Hematopoietic multipotent progenitor cell treated with erythropoietin and hydrocortisone succinate and interleukin-3 and kit ligand, for 17 days (in vitro differentiated cells): Measurements from ENCODE around the gene ADD3.
A peak's percentile ranks its signal among the peaks of the same experiment; 100 is the strongest.

Experiments used
- DNase-seq: peaks from one replicate; pipeline ENCODE4 v3.0.0-alpha.2; 2015; ENCODE audit warnings: low spot score

ADD3 gene

DNA sequence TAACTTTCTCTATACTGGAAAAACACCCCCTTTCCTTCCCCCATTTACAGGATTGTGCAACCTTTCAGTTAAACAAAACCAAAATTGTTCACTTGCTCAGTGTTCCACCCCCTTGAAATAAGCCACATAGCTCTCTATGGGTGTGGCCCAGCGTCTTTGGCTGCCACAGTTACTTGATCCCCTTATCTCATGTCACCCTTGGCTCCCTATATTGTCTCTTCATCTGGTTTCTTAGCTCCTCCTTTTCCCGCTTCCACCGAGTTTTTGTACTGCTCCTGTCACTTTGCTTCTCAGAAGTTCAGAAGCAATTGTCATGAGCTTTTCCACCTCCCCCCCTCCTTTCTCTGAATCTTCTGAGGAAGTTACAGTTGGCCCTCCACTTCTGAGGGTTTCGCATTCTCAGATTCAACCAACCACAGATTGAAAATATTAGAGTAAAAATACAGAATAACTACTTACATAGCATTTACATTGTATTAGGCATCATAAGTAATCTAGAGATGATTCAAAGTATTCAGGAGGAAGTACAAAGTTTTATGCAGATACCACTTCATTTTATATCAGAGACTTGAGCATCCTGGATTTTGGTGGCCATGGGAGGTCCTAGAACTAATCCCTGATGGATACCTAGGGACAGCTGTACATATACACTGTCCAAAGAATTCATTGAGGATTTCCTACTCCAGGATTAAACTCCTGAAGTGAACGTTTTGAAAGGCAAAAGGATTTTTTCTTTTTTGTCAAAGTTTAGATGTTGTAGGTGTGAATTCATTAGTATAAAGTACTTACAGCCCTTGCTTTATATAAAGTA lies 60.4 kb downstream of the ADD3 start:
- DNase-seq: no peak

DNA sequence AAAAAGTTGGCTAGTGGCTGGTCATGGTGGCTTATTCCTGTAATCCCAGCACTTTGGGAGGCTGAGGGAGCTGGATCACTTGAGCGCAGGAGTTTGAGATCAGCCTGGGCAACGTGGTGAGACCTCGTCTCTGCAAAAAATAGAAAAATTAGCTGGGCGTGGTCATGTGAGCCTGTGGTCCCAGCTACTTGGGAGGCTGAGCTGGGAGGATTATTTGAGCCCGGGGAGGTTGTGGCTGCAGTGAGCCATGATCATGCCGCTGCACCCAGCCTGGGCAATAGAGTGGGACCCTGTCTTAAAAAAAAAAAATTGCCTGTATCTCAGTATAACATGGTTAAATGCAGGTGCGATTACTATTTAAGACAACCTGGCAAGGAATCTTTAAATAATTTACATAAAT lies 61.0 kb downstream of the ADD3 start:
- no peak for DNase-seq

DNA sequence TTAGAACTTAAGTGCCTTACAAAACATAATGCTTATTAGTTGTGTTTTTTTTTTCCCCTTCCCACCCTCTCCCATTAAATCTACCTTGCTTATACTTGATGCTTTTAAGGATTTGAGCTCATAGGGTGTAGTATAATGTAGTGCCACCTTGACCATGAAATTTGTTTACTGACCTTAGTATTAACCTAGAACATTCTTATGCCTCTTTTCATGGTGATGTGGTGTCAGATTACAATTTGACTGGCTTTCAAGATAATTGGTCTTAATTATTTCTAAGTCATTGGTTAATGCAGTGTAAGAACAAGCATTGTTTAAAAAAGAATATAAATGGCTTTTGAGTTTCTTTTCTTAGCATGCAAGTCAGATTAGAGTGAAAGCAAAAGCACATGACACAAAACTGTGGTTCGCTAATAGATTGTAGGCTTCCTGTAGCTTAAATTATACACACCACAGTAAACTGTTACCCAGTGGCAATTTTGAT lies 61.8 kb downstream of the ADD3 start:
- DNase-seq: no peak

DNA sequence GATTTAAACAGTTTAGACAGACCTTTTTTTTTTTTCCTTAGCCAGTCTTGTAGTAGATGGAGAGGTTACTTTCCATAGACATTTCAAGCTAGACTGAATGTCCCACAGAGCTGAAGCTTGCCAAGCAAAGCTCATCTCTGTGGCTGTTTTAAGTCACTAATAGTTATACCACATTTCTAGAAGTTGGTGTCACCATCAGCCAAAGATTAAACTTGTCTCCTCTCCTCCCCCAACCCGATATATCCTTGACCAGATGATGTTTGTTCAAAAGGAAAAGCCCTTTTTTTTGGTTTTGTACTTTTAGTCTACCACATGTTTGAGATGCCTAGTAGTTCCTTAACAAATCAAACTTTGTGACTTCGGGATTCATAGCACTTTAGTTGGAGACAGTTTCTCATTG lies 66.1 kb downstream of the ADD3 start:
- no peak for DNase-seq

DNA sequence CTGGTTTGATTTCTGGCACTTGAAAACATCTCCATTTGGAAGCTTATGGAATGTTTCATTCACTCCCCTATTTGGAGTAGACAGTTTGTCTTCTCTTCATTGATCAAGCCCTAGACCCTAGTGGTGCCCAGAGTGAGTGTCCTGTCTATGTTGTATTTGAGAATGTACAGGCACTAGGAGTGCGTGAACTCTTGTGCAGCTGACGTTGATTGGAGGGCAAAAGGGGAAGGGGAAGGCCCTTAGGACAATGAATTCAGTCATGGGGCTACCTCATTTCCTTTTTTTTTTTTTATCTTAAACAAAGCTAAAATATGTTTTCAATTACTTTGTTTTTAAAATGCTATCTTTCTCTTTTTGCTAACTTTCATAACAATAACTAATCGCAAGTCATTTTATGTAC lies 66.5 kb downstream of the ADD3 start:
- no peak for DNase-seq

DNA sequence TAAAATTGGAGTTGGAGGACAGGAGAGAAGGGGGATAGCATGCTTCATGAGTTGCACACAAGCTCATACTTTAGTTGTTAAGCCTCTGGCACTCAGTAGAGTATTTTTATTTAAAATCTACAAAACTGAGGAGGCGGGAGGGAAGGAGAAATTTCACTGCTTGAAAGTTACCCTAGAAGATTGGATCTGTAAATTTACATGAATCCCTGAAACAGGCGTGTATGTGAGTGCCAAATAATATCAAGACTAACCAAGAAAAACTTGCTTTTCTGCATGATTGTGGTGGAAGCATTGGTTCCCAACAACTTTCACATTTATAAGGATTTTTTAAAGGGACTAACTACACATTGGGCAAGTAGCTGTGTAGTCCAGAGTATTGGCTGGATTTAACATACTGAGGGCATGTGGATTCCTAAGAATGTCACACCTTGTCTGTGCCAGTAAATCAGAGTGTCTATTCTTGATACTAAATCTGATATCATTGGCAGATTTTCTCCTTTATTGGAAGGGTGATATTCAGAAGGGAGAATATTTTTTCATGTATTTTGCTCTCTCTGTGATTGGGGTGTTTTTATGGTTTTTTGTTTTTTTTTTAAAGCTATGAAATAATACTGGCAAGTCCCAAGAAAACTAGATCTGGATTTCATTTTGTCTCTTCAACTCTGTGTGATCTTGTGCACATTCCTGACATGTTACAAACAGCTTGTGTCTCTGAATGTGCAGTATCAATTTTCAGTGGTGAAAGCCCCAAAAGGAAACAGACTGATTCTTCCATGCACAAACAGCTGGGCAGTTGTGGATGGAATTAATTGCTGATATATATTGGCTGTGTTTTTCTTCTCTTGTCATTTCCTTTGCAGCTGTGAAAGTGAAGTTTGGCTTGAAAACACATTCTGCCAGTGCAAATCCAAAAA lies 67.2 kb downstream of the ADD3 start:
- no peak for DNase-seq

DNA sequence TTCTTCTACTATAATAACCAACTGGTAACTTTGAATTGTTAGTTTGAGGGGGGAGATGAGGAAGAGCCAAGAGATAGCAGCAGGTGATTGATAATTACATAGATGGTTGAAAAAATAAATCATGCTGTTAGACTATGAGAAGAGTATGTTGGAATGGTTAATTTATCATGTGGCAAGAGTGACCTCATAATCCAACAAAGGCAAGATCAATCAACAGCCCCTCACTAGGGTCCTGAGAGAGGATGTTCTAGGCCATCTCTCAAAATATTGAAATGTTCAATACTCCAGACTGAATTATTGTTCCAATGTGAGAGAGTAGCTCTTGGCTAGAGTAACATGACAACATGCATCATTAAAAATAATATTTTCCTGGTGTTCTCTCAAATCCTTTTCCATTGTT lies 67.9 kb downstream of the ADD3 start:
- no peak for DNase-seq

DNA sequence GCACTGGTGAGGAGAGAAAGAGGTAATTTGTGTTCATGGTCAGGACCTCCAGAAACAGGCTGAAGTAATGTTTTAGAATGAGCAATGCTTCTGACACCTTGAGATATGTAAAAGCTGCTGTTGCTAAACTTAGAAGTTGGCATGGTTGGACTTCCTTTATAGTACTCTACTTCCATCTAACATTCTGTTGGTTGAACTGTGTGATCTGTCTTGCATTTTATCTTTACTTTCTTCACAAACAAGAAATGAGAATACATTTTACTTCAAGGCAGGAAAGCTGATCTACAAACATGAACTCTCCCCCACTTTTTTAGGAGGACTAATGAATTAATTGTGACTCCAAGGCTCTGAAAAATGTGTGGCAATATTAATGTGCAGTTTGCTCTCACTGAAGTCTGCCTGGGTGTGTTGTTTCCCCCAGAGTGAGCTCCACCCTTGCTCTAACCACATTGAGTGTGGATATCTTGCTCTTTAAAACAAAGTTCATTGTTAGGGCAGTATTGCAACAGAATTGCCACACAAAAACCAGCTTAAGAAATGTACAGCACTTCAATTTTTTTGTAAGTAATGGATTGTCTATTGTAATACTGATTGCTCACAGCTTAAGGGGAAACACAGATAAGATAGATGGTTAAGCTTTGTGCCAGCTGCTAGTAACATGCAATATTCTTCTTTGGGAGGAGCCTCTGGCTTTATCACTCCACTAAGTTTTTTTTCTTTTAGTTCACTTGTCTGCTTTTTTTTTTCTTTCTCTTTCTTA lies 69.0 kb downstream of the ADD3 start:
- DNase-seq: no peak

DNA sequence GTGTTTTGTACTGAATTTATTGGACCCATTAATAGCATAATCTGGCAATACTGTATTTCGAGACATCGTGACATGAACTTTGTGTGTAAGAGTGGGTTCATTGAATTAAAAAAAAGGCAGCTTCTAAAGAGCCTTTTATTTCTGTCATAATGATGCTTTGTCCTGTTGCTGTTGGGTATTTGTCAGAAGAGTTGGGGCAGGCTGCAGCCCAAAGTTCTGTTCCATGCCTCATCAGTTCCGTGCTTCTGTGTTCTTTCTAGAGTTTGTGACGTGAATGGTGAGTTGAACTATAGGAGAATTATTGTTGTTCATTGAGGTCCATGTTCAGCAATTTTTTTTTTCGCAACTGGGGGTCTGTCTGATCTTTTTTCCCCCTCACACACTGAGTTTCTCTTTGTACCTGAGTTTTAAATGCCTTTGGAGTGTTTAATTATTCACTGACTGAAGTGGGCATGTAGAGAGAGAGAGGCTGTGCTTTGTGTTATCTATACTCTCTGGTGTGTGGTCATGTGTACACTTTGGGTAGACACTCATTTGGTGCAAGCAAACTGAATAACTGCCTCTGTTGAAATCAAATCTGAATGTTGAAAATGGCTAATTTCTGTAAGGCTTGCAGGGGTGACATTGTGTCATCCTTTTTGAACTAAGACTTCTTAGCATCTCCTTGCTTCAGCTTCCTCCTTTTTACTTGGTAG lies 69.8 kb downstream of the ADD3 start:
- DNase-seq: no peak

DNA sequence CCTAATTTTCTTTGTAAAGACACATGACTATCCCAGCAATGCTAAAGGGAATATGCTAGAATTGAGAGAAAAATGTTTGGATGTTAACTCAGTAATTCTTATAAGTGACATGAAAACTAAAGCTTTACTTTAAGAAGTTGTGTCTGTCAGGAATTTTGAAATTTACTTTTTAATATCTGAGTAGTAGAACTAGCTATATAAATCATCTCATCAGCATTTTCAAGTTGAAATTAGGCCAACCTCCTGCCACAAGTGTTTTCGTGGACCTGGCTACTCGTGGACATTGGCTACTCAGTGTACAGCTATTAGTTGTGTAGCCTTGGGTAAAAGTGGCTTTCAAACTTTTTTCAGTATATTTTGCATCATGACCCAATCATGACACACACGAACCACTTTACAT lies 70.5 kb downstream of the ADD3 start:
- DNase-seq: no peak

DNA sequence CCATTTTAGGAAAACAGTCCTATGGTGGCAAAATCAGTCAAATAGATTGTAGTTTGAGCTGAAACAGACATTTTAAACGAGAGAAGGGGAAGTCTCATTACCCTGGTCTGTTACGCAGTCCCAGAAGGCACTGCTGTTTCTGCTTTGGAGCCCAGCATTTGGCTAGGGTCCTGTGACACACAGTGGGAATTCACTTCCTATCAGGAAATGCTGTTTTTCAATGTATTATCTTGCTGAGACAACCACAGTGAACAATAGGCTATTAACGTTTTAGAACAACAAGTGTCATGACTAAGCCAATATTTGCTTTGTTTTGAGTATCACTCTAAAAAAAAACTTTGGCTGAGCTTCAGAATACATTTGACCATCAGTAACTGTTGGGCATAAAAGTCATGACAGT lies 74.1 kb downstream of the ADD3 start:
- no peak for DNase-seq

DNA sequence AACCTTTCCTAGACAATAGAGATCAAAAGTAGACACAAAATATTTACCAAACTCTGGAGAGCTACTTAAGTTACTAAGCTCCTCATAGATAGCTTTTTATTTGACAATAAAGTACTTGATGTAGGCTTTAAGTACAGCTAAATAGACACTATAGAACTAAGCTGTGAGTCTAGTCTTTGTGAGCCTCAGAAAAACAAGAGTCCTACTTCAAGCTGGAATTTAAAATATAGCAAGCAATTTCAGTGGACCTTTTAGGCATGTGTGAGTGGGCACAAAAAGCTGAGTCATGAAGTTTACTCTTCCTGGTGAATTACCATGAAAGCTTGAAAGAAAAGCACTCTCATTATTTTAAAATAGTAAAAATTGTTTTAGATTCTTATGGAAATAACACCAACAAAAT lies 76.1 kb downstream of the ADD3 start:
- peak; percentile 28 for DNase-seq

DNA sequence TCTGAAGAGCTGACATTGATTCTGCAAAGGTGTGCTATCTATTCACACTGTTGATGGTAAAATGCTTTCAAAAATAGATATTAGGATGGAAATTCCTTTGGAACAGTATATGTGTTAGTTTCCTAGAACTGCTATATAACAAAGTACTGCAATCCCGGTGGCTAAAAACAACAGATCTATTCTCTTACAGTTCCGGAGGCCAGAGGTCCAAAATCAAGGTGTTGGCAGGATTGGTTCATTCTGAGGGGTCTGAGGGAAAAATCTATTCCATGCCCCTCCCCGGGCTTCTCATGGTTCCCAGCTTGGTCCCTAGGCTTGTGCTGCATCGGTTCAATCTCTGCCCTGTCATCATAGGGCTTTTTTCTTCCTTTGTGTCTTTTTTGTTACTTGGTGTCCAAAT lies 79.9 kb downstream of the ADD3 start:
- DNase-seq: no peak

DNA sequence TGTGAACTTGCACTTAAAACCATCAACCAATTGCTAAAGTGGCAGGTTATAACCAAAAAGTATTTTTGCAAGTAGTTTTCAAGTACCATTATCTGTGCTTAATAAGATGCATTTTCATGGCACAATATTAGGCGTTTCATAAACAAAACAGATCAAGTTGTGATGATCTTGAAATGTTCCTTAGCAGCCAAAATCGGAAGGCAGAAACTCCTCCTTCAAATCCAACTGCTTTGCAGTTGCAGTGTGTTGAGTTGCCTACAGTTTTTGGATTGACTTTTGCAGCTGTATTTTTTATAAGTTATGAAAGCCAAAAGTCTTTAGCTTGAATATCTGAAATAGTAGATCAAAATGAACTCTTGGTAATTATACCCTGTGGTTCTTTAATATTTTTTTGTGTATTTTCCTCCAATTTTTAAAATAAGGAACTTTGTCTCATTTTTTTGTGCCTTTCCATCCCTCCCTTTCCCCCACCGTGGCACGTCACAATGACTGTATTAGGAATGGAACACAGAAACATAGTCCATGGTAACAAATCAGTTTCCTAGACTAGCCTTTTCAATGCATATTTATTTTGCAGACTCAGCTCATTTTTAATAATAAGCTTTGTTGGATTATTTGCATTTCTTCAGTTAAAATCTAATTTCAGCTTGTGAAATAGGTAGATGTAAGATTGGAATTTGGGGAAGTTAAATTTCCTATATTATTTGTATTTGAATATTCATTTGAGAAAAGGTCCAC lies 80.8 kb downstream of the ADD3 start:
- DNase-seq: no peak

DNA sequence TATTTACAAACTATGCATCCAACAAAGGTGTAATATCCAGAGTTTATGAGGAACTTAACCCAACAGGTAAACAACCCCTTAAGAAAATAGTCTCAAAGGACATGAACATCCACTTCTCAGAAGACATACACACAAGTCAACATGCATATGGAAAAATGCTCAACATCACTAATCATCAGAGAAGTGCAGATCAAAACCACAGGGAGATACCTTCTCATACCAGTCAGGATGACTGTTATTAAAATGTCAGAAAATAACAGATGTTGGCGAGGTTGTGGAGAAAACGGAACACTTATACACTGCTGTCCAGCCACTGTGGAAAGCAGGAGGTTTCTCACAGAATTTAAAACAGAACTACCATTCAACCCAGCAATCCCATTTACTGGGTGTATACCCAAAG lies 84.0 kb downstream of the ADD3 start:
- DNase-seq: no peak

DNA sequence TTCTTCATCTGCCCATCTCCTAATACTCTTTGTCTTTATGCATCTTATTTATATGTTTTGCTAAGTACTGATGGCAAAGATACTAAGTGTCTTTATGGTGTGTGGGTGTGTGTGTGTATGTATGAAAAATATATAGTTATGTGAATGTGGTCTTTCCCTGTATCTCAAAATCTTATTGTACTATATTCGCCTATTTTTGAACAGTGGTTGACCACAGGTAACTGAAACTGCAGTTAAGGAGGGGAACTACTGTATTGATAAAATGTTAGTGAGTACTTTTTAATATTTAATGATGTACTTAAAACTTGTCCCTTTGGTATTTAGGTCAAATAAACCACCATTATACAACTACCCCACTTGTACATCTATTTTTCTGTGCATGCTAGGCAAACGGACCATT lies 85.9 kb downstream of the ADD3 start:
- no peak for DNase-seq

DNA sequence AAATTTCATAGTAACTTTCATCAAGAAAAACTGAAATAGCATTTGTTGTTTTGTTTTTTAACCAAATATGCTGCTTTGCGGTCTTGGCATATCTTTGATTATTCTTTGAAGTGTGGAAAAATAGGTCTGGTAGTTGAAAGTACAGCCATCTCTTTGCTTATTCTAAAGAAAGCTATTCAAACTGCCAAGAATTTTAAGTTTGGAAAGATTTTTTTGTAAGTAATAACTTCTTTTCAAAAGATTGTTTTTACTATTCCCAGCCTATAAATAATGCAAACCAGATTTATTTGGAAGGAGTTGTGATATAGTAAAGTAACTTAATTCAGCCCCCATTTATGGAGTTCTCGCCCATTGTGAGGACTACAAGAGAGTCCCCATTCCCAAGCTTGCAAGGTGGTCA lies 87.0 kb downstream of the ADD3 start:
- no peak for DNase-seq

DNA sequence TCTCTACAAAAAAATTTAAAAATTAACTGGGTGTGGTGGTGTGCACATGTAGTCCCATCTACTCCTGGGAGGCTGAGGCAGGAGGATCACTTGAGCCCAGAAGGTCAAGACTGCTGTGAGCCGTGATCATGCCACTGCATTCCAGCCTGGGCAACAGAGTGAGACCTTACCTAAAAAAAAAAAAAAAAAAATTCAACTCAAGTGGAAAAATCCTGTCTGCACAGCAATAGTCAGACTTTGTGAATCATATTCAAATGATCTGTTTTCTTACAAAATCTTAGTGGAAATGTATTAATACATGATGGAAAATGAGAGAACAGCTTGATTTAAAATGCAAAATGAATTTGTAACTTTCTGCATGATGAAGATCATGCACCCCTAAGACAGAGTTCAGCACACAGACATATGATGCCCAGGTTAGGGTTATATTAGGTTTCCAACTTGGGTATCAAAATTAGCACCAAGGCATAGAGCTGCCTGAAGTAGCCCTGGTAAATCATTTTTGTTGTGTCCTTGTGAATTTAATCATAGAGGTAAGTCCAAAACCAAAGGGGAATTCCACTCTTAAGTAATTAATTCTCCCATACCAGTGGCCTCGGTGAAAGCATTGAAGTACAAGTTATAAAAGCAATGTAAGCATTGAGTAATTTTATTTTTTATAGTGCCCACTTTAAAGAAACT lies 93.8 kb downstream of the ADD3 start:
- no peak for DNase-seq

DNA sequence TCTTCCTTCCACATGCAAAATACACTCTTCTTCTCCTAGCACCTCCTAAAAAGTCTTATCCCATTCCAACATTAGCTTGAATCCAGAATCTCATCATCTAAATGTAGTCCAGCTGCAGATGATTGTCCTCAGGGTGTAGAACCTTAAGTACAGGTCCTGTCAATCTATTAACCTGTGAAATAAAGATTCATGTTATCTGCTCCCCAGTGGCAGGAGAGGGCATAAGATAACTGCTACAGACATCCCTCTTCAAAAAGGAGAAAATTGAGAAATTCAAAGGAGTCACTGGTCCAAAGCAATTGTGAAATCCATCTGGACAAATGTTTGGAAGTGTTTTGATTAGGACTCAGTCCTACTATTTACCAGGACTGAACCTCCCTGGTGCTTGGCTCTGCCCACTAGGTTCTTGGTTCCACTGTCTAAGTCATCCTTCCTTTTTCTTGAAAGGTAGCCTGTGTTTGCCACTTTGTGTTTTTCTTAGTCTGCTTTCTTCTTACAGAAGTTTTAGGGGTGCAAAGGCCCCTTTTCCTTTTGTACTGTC lies 96.2 kb downstream of the ADD3 start:
- no peak for DNase-seq

DNA sequence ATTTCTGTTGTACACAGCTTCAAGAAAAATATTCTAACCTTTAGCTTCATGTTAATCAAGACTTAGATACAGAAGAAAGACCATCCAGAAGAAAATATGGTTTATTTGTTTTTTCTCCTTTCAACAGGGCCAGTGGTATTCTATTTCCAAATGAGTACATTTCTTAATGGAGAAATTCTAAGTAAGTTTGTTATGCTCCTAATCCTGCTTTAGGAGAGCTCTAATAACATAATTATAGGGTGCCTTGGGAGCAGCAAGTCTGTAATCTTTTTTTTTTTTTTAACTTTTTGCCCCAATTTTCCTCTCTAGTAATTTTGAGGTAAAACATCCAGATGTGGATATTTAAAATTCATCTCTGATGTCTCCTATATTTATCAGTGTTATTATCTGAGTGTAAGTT lies 98.1 kb downstream of the ADD3 start:
- DNase-seq: no peak
